Epithelial cell of prostate (primary cell): ENCODE results near the gene AJM1.
"Not testable (repeated sequence)": the region's sequence is repeated elsewhere in the genome, so short reads cannot be mapped to it uniquely, and the experiment has no call there.

Experiments used
- DNase-seq: peaks from one replicate; pipeline ENCODE4 v3.0.0-alpha.2; 2011; ENCODE audit warnings: low read depth, low spot score
- H3K27ac ChIP-seq: fragments of 450-650 bp; 2 replicates; pipeline ENCODE4 v1.5.1; 2017; ENCODE audit warnings: mild to moderate bottlenecking

AJM1 gene

GRCh38 chr9:136829981-136830885 lies 12.0 kb upstream of the AJM1 start:
- no peak for DNase-seq
- H3K27ac ChIP-seq: no peak overlapping the region

GRCh38 chr9:136831002-136831719 lies 11.1 kb upstream of the AJM1 start:
- DNase-seq: no peak
- H3K27ac ChIP-seq: no peak overlapping the region

GRCh38 chr9:136831720-136832104 lies 10.6 kb upstream of the AJM1 start:
- DNase-seq: no peak
- no peak overlapping the region for H3K27ac ChIP-seq

- DNase-seq: no peak
- H3K27ac ChIP-seq: no peak overlapping the region
These were observed 9.7 kb upstream of the AJM1 start for GRCh38 chr9:136832581-136832980.

GRCh38 chr9:136833381-136834048 lies 8.8 kb upstream of the AJM1 start:
- not testable (repeated sequence) for DNase-seq, H3K27ac ChIP-seq

GRCh38 chr9:136835162-136835931 lies 6.9 kb upstream of the AJM1 start:
- no peak for DNase-seq
- H3K27ac ChIP-seq: no peak overlapping the region

- H3K27ac ChIP-seq: no peak overlapping the region
These were observed 6.1 kb upstream of the AJM1 start for GRCh38 chr9:136835932-136836904.

GRCh38 chr9:136837146-136837855 lies 5.0 kb upstream of the AJM1 start:
- no peak for DNase-seq

More at GRCh38 chr9:136835932-136836904, 6.1 kb upstream of the AJM1 start:
- DNase-seq: no peak

GRCh38 chr9:136837856-136838277 lies 4.4 kb upstream of the AJM1 start:
- not testable (repeated sequence) for H3K27ac ChIP-seq, DNase-seq

More at GRCh38 chr9:136837146-136837855, 5.0 kb upstream of the AJM1 start:
- H3K27ac ChIP-seq: no peak overlapping the region

GRCh38 chr9:136838314-136839228 lies 3.7 kb upstream of the AJM1 start:
- H3K27ac ChIP-seq: no peak overlapping the region

GRCh38 chr9:136839229-136840139 lies 2.8 kb upstream of the AJM1 start:
- no peak for DNase-seq
- no peak overlapping the region for H3K27ac ChIP-seq

More at GRCh38 chr9:136838314-136839228, 3.7 kb upstream of the AJM1 start:
- DNase-seq: no peak

- no peak overlapping the region for H3K27ac ChIP-seq
- DNase-seq: no peak
These were observed 2.0 kb upstream of the AJM1 start for GRCh38 chr9:136840140-136840876.

- no peak overlapping the region for H3K27ac ChIP-seq
- no peak for DNase-seq
These were observed 1.2 kb upstream of the AJM1 start for GRCh38 chr9:136840877-136841645.

GRCh38 chr9:136841646-136842379 lies 465 bp upstream of the AJM1 start:
- DNase-seq, H3K27ac ChIP-seq: not testable (repeated sequence)
